HG03457 (cell line): ENCODE data around the gene PRR12.
"Not testable (repeated sequence)": the region's sequence is repeated elsewhere in the genome, so short reads cannot be mapped to it uniquely, and the experiment has no call there.

ENCODE experiments used
- ATAC-seq: cut with Tn5 transposase; IDR thresholded peaks from one replicate; pipeline ENCODE4 v1.9.1; 2021; ENCODE audit warnings: moderate number of reproducible peaks; ENCODE audit not compliant: unreplicated experiment

The PRR12 gene

DNA sequence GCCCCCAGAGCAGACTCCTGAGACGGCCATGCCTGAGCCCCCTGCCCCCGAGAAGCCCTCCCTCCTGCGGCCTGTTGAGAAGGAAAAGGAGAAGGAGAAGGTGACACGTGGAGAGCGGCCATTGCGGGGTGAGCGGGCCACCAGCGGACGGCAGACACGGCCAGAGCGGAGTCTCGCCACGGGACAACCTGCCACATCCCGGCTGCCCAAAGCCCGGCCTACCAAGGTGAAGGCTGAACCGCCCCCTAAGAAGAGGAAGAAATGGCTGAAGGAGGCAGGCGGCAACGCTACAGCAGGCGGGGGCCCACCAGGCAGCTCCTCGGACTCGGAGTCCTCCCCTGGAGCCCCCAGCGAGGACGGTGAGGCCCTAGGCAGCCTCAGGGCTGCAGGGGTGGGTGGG, 24.9 kb downstream of the PRR12 start:
- ATAC-seq = no peak

DNA sequence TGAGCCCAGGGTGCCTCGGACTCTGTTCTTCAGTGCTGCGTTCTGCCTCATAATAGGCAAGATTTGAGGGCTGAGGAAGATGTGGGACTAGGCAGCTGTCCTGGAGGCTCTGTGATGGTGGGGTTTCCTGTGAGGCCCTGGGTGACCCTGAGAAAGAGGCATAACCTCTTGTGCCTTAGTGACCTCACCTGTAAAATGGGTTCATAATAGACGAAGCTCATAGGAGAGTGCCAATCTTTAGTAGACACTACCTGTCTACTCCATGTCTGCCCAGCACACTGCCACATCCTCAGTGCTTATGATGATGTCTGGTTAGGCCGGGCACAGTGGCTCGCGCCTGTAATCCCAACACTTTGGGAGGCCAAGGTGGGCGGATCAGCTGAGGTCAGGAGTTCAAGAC, 25.6 kb downstream of the PRR12 start:
- ATAC-seq = no peak

DNA sequence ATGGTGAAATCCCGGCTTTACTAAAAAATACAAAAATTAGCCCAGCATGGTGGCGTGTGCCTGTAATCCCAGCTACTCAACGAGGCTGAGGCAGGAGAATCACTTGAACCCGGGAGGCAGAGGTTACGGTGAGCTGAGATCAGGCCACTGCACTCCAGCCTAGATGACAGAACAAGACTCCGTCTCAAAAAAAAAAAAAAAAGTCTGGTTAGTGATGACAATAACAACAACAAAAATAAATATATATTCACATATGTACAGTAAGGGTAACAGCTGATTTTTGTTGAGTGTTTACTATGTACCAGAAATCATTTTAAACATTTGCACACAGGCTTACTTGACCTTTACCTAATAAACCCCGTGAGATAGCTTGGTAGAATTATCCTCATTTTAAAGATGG, 26.0 kb downstream of the PRR12 start:
- ATAC-seq = no peak

DNA sequence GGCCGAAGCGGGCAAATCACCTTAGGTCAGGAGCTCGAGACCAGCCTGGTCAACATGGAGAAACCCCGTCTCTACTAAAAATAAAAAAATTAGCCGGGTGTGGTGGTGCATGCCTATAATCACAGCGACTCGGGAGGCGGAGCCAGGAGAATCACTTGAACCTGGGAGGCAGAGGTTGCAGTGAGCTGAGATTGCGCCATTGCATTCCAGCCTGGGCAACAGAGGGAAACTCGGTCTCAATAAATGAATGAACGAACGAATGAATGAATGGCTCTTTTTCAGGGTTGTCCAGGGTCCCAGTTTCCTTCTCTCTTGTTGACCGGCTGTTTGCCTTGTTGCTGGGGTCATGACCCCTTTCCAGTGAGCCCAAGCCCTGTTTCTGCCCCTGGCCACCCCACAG, 26.9 kb downstream of the PRR12 start:
- not testable (repeated sequence) for ATAC-seq

DNA sequence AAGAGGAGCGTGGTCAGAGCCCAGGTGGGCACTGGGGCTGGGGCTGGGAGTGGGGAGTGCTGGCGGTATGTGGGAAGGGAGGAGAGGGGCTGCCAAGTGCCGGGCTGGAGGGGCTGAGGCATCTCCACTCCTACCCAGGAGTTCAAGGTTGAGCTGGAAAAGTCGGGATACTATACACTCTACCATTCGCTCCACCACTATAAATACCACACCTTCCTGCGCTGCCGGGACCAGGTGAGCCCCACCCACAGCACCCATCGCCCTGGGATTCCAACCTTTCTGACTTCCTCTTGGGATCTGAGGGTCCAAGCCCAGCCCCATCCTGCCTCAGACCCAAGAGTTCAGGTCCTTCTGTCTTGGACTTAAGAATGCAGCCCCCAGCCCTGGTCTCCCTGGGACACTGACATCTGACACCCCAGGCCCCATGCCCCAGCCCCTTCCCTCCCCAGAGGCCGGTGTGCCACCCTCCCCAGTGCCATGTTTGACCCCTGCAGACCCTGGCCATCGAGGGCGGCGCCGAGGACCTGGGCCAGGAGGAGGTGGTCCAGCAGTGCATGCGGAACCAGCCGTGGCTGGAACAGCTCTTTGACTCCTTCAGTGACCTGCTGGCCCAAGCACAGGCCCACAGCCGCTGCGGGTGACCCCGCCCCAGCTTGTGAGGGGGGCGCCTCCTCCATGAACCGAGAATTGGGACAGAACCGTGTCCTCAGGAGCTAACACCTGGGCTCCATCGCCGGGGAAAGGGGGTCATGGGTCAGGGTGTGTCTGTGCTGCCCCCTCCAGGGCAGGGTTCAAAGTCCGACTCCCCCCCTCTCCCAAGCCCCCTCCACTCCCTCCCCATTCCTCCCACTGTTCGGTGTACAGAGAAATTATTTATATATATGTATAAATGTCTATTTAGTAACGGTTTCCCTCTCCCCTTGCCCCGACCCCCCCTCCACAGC, 34.3 kb downstream of the PRR12 start:
- ATAC-seq = no peak

DNA sequence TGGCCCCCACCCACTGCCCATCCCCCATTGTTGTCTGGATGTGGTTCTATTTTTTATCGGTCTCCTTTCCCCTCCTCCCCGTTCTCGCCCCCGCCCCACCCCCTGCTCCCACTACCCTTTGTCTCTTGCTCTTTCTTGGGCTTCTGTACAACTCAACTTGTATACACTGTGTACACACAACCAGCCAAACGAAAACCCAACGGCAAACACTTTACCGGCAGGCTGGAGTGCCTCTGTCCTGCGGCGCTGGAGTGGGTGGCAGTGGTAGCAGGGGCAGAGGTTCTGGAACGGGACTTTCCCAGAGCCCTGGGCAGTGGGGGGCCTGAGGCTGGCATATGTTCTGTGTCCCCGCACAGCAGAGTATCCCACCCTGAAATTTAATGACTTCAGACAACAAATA, 35.2 kb downstream of the PRR12 start:
- ATAC-seq = no peak

DNA sequence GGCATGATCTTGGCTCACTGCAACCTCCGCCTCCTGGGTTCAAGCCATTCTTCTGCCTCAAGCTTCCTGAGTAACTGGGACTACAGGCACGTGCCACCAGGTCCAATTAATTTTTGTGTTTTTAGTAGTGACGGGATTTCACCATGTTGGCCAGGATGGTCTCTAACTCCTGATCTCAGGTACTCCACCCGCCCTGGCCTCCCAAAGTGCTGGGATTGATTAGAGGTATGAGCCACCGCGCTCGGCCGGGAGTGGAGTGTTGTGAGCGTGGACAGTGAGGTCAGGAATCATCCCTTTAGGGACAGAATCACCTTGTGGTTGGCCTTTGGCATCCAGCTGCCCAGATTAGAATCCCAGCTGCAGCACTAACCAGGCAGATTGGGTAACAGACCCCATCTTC, 38.7 kb downstream of the PRR12 start:
- no peak for ATAC-seq

DNA sequence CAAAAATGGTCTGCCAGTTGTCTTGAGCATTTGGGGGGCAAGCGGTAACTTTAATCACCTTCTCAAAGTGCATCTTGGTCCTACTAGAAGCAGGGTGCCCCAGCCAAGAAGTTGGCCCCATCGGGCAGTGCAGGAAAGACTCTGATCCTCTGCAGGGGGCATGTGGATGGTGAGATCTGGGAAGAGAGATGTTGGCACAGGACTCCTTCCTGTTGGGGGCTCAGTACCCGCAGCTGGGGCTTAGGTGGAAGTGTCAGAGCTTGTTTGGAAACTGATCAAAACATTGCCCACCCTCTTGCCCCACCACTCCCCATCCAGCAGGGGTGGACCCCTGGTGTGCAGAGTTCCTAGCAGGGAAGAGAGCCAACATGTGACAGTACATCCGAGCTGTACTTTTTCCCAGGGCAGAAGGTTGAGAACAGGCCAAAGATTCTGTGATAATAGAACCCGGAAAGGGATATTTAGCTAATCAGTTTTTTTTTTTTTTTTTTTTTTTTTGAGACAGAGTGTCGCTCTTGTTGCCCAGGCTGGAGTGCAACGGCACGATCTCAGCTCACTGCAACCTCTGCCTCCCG, 40.1 kb downstream of the PRR12 start:
- ATAC-seq = no peak

DNA sequence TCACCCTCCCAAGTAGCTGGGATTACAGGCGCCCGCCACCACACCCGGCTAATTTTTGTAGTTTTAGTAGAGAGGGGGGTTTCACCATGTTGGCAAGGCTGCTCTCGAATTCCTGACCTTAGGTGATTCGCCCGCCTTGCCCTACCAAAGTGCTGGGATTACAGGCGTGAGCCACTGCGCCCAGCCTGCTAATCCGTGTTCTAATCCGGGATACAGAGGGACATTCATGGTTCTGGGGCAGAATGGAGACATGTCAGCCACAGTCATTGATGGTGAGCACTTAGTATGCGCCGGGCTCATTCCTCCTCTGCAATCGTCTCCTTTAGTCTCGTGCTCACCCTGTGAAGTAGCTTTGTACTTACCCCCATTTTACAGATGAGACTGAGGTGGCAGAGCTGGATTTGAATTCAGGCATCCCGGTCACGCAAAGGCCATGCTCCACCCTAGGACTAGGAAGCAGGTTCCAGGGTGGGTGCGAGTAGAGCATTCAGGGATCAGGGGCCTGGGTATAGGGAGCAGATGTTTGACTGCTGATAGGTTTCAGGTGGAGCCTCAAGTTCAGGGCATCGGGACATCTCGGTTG, 40.7 kb downstream of the PRR12 start:
- no peak for ATAC-seq

DNA sequence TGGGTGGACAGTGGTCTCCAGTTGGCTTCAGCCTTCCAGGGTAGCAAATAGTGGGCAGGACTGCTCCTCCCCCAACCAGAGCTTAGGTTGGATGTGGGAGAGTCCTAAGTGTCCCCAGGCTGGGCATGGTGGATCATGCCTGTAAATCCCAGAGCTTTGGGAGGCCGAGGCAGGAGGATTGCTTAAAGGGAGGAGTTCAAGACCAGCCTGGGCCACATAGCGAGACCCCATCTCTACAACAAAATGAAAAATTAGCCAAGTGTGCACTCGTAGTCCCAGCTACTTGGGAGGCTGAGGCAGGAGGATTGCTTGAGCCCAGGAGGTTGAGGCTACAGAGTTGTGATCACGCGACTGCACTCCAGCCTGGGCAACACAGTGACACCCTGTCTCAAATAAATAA, 41.6 kb downstream of the PRR12 start:
- ATAC-seq = no peak

DNA sequence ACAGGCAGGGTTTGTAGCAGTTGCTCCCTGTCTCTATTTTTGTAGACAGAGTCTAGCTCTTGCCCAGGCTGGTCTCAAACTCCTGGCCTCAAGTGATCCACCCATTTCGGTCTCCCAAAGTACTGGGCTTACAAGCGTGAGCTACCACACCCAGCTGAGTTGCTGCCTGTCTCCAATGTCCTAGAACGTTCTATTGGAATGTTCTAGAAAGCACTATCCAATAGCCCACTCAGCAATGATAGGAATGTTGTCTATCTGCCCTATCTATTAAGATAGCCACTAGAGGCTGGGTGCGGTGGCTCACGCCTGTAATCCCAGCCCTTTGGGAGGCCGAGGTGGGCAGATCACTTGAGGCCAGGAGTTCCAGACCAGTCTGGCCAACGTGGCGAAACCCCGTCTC, 42.3 kb downstream of the PRR12 start:
- not testable (repeated sequence) for ATAC-seq

DNA sequence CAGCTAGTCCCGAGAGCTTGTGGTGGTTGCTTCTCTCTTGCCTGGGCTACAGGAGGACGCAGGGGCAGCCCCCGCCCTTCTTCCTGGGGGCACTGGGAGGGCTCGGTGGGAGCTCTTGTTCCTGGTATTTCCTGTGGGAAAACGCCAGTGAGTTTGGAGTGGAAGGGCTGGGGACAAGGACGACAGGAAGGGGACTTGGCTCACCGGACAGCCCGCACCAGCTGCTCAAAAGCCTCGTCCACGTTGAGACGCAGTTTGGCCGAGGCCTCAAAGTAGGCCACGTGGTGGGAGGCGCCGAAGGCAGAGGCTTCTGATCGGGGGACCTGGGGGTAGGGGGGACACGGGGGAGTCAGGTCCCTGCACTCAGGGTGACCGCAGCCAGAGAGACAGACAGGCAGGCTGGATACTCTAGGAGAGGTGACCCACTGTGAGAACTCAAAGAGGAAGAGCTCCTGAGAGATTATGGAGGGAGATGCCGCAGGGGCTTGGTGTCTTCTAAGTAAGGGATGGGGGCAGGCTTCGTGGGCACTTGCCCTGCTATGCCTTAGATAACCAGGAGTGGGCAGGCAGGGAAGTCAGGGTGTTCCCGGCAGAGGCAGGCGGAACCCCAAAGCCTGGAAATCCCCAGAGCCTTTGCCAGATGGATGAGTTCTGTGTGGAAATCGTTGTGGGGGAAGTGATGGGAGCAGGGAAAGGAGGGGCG, 44.7 kb downstream of the PRR12 start:
- ATAC-seq = no peak

DNA sequence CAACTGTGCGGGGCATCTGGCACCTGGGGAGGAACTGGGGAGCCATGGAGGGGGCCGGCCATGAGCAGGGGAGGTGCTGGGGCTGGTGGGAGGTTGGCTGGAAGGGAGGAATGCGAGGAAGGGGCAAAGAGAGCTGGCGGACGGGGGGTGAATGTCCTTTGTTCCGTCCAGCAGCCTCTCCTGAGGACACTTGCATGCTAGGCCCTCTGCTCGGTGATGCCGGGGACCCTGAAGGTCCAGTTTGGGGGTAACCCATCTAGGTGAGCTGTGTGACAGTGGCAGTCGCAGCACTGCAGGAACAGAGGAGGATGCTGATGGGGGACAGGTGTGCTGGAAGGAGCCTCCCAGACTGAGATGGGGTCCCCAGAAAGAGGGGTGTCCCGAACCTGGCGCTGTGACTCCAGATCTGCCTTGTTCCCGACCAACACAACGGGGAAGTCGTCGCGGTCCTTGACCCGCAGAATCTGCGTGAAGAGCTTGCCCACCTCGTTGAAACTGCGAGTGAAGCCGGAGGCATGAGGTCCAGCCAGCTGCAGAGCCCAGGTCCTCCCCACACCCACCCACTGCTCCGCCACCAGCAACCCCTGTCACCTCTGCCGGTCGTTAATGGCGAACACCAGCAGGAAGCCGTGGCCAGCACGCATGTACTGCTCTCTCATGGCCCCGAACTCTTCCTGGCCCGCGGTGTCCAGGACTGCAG, 45.4 kb downstream of the PRR12 start:
- no peak for ATAC-seq

DNA sequence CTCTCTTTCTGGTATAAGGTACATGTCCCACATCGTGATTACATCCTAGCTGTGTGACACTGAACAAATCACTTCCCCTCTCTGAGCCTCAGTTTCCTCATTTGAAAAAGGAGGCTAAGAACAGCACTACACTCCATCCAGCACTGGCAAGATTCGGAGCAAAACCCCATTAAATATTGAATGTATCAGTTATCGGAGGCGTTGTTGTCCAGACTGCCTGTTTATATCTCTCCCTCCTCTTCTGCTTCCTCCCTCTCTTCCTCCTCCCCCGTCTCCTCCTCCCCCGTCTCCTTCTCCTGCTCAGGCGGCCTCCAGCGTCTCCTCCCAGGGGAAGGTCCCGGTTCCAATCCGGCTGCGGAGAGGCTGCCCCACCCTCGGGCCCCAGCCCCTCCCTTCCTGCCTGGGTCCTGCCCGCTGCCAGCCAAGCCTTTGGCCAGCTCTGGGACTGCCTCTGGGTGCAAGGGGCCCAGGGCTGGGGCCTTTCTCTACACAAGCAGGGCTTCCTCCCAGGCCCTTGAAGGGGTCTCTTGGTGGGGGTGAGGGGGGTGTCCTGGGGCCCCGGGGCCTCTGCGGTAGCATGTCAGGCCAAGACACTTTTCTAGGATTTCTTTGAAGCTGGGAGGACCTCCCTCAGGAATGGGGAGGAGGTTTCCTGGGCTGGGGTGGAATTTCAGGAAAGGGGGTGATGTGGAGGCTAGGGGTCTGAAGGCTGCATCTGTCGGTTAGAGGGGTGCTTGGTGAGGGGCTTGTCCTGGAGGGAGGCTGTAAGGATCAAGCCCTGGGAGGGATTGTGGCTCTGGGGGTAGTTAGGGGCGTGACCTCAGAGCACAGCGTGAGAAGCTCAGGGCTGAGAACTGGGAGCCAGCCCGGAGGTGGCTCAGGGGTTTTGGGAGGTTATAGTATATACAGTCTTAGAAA, 47.1 kb downstream of the PRR12 start:
- ATAC-seq = no peak

DNA sequence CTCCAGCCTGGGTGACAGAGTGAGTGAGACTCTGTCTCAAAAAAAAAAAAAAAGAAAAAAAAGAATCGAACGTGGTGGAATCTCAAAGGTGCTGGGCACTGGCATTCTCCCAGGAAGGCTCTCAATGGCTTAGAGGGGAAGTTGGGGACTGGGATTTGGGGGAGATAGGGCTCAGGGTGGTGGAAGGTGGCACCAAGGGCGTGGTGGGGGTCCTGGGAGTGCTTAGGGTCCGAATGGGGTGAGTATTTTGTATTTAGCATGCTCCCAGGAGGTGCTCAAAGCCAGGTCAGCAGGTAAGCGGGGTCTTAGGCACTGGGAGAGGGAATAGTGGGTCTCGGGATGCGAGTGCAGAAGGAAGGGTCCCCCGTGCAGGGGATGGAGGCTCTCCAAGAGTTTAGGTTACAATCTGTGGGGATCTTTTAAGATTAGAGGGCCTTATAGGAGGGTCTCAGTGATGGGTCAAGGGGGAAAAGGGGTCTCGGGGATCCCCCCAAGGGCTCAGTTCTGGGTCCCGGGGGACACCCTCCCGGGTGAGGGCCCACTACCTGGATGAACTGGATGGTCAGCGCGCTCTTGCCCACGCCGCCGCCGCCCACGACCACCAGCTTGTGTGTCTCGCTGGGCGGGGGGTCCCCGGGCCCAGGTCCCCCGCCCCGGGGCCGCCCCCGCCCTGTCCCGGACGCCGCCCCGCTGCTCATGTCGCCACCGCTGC, 48.6 kb downstream of the PRR12 start:
- ATAC-seq = no peak

DNA sequence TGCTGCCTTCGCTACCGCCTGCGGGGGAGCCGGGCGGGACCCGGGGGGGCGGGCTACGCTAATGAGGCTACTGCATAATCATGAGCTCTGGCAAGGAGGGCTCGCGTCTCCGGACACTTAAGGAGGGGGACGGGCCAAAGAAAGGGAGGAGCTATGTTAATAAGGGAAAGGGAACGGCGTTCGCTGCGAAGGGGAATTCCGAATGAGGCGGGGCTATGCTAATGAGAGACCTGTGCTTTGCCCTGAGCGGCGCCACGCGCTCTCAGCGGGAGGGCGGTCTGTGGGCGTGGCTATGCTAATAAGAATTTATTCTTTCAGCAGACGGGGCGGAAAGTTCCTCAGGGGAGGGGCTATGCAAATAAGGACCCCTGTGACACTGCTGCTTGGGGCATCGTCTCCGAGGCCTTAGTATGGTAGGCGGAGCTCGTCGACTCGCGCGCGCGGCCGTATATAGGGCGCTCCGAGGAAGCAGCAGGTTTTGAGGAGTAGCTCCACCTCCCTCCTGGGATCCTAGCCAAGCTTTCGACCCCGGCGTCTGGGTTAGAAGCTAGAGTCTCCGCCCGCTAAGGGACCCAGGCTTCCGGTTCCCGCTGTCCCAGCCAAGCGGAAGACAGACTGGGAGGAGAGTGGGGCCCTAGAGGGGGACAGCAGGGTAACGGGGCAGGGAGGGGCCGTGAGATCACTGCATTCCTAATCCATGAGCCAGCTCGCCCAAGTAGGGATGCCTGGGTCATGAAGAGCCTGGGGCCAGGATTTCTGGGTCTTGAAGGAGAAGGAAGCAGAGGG, 49.3 kb downstream of the PRR12 start, which contains the start of gene RRAS:
Gene RRAS, minus strand, starts transcription at position 31 of the 786 bp plus-strand sequence. CDS start 45 bp downstream, outside the sequence.
- ATAC-seq = peak; percentile 43

DNA sequence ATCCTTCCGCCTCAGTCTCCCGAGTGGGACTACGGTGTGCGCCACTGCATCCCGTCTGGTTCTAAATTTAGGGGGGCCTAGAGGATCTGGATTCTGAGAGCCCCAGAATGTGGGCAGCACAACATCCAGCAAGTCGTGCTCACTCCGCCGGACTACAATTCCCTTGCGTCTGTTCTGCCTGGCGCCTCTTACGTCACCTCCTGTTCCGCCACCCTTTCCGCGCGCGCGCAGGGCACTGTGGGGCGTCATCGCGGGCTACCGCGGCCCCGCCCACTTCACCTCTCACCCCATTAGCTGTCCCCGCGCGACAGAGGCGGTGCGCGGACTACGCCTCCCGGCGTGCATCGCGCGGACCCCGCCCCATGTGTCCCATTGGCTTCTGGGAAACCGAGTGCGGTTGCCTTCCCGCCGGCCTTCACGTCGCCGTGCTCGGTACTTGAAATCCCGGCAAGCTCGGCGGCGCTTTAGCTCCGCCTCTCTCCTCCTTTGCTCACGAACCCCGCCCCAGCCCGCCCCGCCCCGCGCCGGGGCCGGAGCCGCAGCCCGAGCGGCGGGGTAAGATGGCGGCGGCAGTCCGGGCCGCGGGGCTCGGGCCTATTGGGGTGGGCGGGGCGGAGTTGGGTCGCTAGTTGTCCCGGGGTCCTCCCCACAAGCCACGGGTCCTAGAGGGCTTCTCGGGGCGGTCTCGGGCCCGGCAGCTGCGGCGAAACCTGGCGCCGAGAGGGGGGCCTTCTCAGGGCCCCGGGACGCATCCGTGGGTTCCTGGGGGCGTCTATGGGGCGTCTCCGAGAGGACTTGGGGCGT, 50.9 kb downstream of the PRR12 start, which contains the start of gene SCAF1:
Gene SCAF1, plus strand, starts transcription at position 522 of the 804 bp plus-strand sequence. CDS start 2,818 bp downstream, outside the sequence.
- ATAC-seq = peak; percentile 42
